ENCODE results near the gene SLC4A1. TPM values are rescaled to one million over a fixed set of nuclear protein-coding genes. Genes with fewer than 3 reads are reported as not detected.

SLC4A1 gene
- total RNA-seq, 1 donor from 2014 or later, result not detected

- TF ChIP-seq CTCF (IDR thresholded peaks at IDR 0.05; ENCODE audit: insufficient read depth, low read length, severe bottlenecking), result no peak
- Histone ChIP-seq H3K36me3 (ENCODE audit: control insufficient read depth, insufficient read depth, low read length) (no peaks in the 10 kb centered on the region), H3K27me3 (ENCODE audit: control insufficient read depth, insufficient read depth, low read length) (no peaks in the 10 kb centered on the region), H3K4me3 (ENCODE audit: low read depth, low read length) (no peak overlapping the region)
- FAIRE-seq (peak; percentile 7), DNase-seq (ENCODE audit: low read depth) (no peak)
Measured at GRCh38 chr17:44230140-44230539, 37.8 kb downstream of the SLC4A1 start.

- H3K4me3 ChIP-seq (ENCODE audit: low read depth, low read length), result no peak overlapping the region
- no peaks in the 10 kb centered on the region for H3K36me3 ChIP-seq (ENCODE audit: control insufficient read depth, insufficient read depth, low read length)
- FAIRE-seq, result no peak
- no peak for TF ChIP-seq CTCF (IDR thresholded peaks at IDR 0.05; ENCODE audit: insufficient read depth, low read length, severe bottlenecking)
- no peaks in the 10 kb centered on the region for H3K27me3 ChIP-seq (ENCODE audit: control insufficient read depth, insufficient read depth, low read length)
- no peak for DNase-seq (ENCODE audit: low read depth)
Measured at GRCh38 chr17:44229090-44229489, 38.8 kb downstream of the SLC4A1 start.

GRCh38 chr17:44223541-44224071 lies 44.3 kb downstream of the SLC4A1 start:
- peak; percentile 28 for DNase-seq (ENCODE audit: low read depth)
- FAIRE-seq, result no peak
- TF ChIP-seq CTCF (IDR thresholded peaks at IDR 0.05; ENCODE audit: insufficient read depth, low read length, severe bottlenecking), result no peak
- H3K36me3 ChIP-seq (ENCODE audit: control insufficient read depth, insufficient read depth, low read length), result no peaks in the 10 kb centered on the region
- no peaks in the 10 kb centered on the region for H3K27me3 ChIP-seq (ENCODE audit: control insufficient read depth, insufficient read depth, low read length)
- H3K4me3 ChIP-seq (ENCODE audit: low read depth, low read length), result no peak overlapping the region

- H3K36me3 ChIP-seq (ENCODE audit: control insufficient read depth, insufficient read depth, low read length), result peaks cover 2% of the 10 kb centered on the region
- H3K27me3 ChIP-seq (ENCODE audit: control insufficient read depth, insufficient read depth, low read length), result no peaks in the 10 kb centered on the region
- no peak for FAIRE-seq
- peak overlapping the region; percentile 84 for H3K4me3 ChIP-seq (ENCODE audit: low read depth, low read length)
- no peak for TF ChIP-seq CTCF (IDR thresholded peaks at IDR 0.05; ENCODE audit: insufficient read depth, low read length, severe bottlenecking)
- DNase-seq (ENCODE audit: low read depth), result peak; percentile 51
Measured at GRCh38 chr17:44222112-44222869, 45.6 kb downstream of the SLC4A1 start.

GRCh38 chr17:44221862-44222111 lies 46.1 kb downstream of the SLC4A1 start:
- no peaks in the 10 kb centered on the region for H3K27me3 ChIP-seq (ENCODE audit: control insufficient read depth, insufficient read depth, low read length)
- FAIRE-seq (no peak), DNase-seq (ENCODE audit: low read depth) (no peak)
- H3K36me3 ChIP-seq (ENCODE audit: control insufficient read depth, insufficient read depth, low read length), result peaks cover 6% of the 10 kb centered on the region
- TF ChIP-seq CTCF (IDR thresholded peaks at IDR 0.05; ENCODE audit: insufficient read depth, low read length, severe bottlenecking), result no peak
- peak overlapping the region; percentile 84 for H3K4me3 ChIP-seq (ENCODE audit: low read depth, low read length)

Measured in bronchial epithelial cell (primary cell).